GM10266 (cell line): ENCODE results near the gene OTULIN.

Experiments
- DNase-seq: peaks from one replicate; pipeline ENCODE4 v3.0.0; 2012; ENCODE audit errors: extremely low spot score
- TF ChIP-seq, protein P1 (sequence below): IDR thresholded peaks from 2 replicates; pipeline ENCODE4 v1.5.1; 2012; ENCODE audit warnings: mild to moderate bottlenecking, low read depth; ENCODE audit not compliant: control insufficient read depth, insufficient read depth; ENCODE audit errors: missing control alignments

OTULIN gene

GRCh38 chr5:14696851-14697250 is 32.3 kb downstream of the OTULIN start:
- TF ChIP-seq, protein P1, sequence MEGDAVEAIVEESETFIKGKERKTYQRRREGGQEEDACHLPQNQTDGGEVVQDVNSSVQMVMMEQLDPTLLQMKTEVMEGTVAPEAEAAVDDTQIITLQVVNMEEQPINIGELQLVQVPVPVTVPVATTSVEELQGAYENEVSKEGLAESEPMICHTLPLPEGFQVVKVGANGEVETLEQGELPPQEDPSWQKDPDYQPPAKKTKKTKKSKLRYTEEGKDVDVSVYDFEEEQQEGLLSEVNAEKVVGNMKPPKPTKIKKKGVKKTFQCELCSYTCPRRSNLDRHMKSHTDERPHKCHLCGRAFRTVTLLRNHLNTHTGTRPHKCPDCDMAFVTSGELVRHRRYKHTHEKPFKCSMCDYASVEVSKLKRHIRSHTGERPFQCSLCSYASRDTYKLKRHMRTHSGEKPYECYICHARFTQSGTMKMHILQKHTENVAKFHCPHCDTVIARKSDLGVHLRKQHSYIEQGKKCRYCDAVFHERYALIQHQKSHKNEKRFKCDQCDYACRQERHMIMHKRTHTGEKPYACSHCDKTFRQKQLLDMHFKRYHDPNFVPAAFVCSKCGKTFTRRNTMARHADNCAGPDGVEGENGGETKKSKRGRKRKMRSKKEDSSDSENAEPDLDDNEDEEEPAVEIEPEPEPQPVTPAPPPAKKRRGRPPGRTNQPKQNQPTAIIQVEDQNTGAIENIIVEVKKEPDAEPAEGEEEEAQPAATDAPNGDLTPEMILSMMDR: no peak

DNA sequence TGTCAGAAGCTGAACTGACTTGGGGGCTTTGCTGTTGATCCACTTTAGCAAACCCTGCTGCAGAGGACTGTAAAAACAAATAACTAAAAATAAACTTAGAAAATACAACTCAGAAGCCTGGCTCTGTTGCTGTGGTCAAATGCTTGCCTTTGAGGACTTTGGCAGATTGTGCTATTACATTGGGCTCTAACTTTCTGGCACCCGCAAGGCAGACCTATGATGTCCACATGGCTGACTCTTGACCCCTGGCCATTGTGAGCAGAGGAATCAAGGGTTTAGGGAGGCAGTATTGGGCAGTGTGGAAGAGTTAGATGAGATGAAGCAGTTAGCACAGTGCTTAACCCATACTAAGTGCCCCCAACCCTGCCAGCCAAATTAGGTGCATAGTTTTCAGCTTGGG is 34.0 kb downstream of the OTULIN start:
- TF ChIP-seq, protein P1: no peak

More at GRCh38 chr5:14696851-14697250, 32.3 kb downstream of the OTULIN start:
- DNase-seq: no peak

GRCh38 chr5:14699159-14699558 is 34.6 kb downstream of the OTULIN start:
- no peak for DNase-seq
- TF ChIP-seq, protein P1: no peak

More for the DNA sequence above, 34.0 kb downstream of the OTULIN start:
- no peak for DNase-seq

GRCh38 chr5:14699807-14700400 is 35.4 kb downstream of the OTULIN start:
- TF ChIP-seq, protein P1: no peak
- no peak for DNase-seq

DNA sequence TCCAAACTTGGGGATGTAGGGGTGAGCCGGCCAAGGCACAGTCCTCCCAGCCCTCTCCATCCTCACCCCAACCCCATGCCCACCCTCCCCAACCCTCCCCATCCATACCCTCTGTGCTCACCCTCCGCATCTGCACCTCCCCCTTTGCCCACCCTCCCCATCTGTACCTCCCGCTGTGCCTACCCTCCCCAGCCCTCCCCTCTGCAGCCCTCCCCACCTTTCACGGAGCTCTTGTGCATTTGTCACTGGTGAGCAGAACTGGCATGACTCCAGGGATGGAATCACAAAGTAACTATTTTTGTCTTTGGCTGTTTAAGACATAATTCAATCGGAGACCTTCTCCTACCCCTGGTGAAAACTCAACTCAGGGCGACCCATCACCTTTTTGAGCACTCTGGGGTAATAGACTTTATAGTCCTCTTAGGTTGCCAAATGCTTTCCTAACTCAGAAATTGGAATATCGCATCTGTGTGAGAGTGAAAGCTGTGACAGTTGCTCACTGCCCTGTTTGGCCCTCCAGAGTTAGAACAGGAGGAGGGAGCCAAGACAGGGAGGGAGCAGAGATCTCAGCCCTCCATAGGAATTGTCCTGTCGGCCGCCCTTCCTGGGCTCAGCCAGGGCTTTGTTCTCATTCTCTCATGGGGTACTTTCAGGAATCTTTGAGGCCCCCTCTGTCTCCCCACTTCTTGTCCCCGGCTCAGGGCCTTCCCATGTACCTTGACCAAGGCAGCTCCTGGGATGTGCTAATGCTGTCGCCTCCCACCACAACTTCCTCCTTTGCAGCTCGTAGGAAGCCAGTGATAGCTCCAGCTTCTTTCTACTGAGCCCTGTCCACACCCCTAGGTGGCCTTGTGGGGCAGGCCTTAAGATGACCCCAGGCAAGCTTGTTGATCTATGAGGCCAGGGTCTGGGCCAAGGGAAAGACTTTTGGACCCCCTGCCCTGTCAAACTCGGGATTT is 36.2 kb downstream of the OTULIN start:
- DNase-seq: no peak
- TF ChIP-seq, protein P1: no peak

GRCh38 chr5:14701556-14701955 is 37.0 kb downstream of the OTULIN start:
- TF ChIP-seq, protein P1: no peak
- DNase-seq: no peak
